ENCODE results near the gene TCHHL1.

The TCHHL1 gene

DNA sequence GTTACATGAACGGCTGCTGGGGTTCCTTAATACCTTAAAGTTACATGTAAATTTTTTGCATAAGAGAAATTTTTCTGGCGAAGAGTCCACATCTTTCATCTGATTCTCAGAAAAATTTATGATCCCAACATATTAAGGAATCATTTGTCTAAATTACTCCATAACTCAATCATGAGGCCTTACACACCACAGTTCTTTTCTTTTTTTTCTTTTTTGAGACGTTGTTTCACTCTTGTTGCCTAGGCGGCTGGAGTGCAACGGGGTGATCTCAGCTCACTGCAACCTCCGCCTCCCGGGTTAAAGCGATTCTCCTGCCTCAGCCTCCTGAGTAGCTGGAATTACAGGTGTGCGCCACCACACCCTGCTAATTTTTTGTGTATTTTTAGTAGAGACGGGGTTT, 50.0 kb downstream of the TCHHL1 start:
- DNase-seq (ENCODE audit: low read depth, low spot score), result no peak

DNA sequence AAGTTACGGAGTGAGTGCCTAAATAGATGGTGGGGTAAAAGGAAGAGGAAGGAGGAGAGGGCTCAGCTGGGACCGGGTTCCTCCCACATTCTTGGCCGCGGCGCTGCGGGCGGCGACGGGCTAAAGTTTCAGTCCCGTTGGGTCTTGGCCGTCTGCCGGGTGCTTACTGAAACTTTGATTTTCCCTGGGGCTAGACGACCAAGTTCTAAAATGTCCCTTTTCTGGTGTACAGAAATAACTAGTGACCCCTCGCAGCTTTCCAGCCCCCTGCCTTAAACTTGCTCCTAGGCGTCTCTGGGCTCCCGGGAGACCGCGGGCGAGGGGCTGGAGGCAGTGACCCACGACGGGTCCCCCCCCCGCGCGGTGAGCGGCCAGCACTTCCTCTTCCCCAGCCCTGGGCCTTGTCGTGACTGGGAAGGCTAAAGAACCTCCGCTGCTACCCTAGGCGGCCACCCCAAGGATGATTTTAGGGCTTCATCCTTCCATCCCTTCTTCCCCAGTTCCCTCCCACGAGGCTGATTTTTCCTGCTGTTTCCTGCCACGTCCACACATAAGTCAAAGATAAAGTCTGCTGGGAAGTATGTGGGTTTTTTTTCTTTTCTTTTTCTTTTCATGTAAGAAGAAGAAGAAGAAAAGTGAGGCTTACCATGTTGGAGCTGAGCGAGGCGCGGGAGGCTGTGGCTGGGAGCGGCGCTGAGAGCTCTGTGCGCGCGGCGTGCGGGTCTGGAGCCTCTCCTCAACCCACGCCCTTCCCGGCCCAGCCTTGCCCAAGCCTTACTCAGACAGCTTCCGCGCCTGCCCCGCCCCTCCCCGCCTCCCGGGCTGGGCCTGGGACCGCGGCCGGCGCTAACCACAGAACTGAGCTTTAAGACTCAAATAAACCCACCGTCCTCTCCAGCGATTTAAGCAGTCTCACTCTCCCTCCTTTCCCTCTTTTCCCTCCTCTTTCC, 52.3 kb downstream of the TCHHL1 start, which contains the start of gene S100A11:
S100A11 (minus strand) TSS at position 738 of the 950 bp plus-strand sequence; CDS start at position 649, 89 bp downstream.
- peak; percentile 86 for DNase-seq (ENCODE audit: low read depth, low spot score)

DNA sequence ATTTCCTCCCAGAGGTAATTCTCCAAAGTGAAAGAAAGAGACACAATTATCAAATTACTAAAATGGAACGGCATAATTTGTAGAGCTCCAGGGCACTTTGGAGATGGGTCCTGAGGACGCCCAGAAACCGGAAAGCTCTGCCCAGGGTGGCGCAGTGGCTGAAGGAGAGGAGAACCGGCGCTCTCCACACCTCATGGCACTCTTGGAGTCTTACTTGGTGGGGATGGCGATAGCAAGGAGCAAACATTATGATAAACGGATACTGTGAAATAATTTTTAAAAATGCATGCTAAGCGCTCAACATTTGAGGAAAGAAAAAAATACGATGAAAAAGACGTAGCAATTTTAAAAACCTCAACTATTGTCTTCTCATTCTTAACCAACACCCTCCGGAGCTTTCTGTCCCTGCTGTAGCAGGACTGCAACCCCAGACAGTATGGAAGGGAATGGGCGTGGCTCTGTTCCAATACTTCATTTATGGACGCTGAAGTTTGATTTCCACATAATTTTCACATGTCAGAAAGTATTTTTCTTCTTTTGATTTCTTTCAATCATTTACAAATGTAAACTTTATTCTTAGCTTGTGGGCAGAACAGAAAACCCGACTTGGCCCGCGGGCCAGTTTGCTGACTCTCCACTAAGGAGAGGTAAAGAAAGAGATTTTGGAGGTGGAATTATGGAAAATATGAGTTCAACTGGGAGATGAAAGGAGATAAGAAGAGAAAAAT, 53.2 kb downstream of the TCHHL1 start:
- peak; percentile 55 for DNase-seq (ENCODE audit: low read depth, low spot score)

DNA sequence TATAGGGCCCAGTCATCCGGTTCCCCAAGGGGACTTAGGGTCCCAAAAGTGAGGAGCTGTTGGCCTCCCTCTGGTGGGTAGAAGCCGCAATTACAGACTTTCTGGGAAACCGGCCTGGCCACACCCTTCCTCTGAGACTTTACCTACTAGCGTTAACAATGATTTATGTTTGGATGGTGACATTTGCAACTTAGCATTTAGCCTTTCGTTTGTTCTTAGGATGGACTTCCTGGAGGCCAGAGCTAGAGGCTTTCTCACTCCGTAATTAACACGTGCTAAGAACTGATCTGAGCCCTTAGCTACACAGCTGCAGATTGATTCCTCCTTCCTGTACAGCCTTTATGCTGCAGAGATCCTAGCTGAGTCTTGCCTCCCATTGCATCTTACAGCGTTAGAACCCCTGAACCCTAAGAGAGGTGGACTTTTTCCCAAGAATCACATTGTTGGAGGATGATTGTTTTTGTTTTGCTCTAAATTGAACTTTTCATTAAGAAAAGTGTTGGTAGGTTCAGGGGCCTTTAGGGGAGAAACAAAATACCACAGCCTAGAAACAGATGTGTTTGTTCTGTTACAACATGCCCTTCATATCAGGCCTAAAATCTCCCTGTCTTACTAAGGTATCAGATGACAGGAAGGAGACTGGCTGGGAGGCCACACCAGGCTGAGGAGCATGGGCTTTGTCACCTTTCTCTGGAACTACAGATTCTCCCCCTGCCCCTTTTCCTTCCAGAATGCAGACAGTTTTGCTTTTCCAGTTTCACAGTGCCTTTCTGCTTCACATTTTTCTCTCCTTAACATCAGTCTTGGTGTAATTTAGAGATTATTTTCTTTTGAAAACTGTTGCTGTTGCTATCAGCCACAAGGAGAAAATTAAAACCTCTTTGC, 54.0 kb downstream of the TCHHL1 start:
- DNase-seq (ENCODE audit: low read depth, low spot score), result peak; percentile 92

DNA sequence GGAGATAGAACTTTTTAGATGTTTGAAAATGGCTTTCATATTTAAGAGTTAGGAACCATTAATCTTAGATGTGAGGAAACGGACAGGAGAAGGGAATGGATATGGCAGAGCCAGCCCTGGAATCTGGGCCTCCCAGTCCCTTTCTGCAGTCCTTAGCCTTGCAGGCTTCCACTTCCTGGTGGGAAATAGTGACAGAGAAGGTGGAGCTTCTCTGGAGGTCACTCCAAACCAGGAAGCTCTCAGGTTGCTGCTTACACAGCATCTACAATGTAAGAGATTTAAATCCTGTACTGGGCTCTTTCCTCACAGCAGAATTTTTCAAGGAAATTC, 54.6 kb downstream of the TCHHL1 start:
- DNase-seq (ENCODE audit: low read depth, low spot score), result no peak
